Ureter (tissue), 1 donor: Measurements from ENCODE around the gene PAM. TPM values are rescaled to one million over a fixed set of nuclear protein-coding genes. Genes with fewer than 3 reads are reported as not detected.

ENCODE experiments used
- DNase-seq: peaks from one replicate; pipeline ENCODE4 v3.0.0-alpha.2; 2020; ENCODE audit warnings: low spot score
- total RNA-seq: library from RNA; stranded (reverse); gene quantifications from one replicate; pipeline ENCODE4 v1.2.4, GENCODE V29; 2023
- donor health status: DM: yes; HTN: yes; CAD: no.

The PAM gene
- total RNA-seq: 124 TPM

- DNase-seq: peak; percentile 81
Observed at GRCh38 chr5:102754767-102755431, at the start of gene PAM. TSS of gene PAM (plus strand) at chr5:102755305. CDS start at chr5:102866196, 110,891 bp downstream.

GRCh38 chr5:102711525-102712385 is 43.4 kb upstream of the PAM start:
- DNase-seq: no peak

GRCh38 chr5:102713278-102713677 is 41.8 kb upstream of the PAM start:
- DNase-seq: no peak

GRCh38 chr5:102713682-102714231 is 41.3 kb upstream of the PAM start:
- no peak for DNase-seq

GRCh38 chr5:102715082-102715807 is 39.9 kb upstream of the PAM start:
- no peak for DNase-seq

GRCh38 chr5:102716017-102716416 is 39.1 kb upstream of the PAM start:
- DNase-seq: no peak

- no peak for DNase-seq
Observed at GRCh38 chr5:102718819-102719218, 36.3 kb upstream of the PAM start.

- no peak for DNase-seq
Observed at GRCh38 chr5:102719886-102720285, 35.2 kb upstream of the PAM start.

- no peak for DNase-seq
Observed at GRCh38 chr5:102720969-102721368, 34.1 kb upstream of the PAM start.

- no peak for DNase-seq
Observed at GRCh38 chr5:102722931-102723330, 32.2 kb upstream of the PAM start.

GRCh38 chr5:102731693-102732092 is 23.4 kb upstream of the PAM start:
- DNase-seq: no peak

GRCh38 chr5:102733534-102733933 is 21.6 kb upstream of the PAM start:
- DNase-seq: no peak

GRCh38 chr5:102737161-102737560 is 17.9 kb upstream of the PAM start:
- no peak for DNase-seq

- DNase-seq: no peak
Observed at GRCh38 chr5:102737805-102738469, 17.2 kb upstream of the PAM start.

- no peak for DNase-seq
Observed at GRCh38 chr5:102740515-102740914, 14.6 kb upstream of the PAM start.

- no peak for DNase-seq
Observed at GRCh38 chr5:102742215-102742614, 12.9 kb upstream of the PAM start.

GRCh38 chr5:102743900-102744299 is 11.2 kb upstream of the PAM start:
- no peak for DNase-seq

- DNase-seq: no peak
Observed at GRCh38 chr5:102747386-102748166, 7.5 kb upstream of the PAM start.

- DNase-seq: no peak
Observed at GRCh38 chr5:102749416-102750030, 5.6 kb upstream of the PAM start.

- no peak for DNase-seq
Observed at GRCh38 chr5:102750151-102750834, 4.8 kb upstream of the PAM start.
